GM19438 (cell line): ENCODE measurements around the gene GALT.

Source experiments
- ATAC-seq: cut with Tn5 transposase; IDR thresholded peaks from one replicate; pipeline ENCODE4 v1.9.1; 2021; ENCODE audit warnings: low read depth; ENCODE audit not compliant: unreplicated experiment

GALT gene

DNA sequence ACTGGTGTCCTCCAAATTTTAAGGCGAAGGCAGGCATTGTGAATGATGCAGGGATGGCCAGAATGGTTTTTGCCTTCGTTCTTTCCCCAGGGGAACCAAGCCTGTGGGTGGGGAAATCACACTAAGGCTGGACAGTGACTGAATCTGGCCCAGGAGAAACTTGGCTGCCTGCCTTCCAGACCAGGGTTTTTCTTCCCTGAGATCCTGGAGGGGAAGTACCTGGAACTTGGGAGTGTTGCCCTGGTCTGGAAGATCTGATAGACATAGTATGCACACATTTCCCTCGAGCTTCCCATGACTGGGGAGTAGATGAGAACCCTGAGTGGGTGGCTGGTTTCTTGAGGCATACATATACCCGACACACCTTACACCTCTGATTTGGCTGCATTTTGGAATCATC is 4.8 kb downstream of the GALT start:
- ATAC-seq = no peak

DNA sequence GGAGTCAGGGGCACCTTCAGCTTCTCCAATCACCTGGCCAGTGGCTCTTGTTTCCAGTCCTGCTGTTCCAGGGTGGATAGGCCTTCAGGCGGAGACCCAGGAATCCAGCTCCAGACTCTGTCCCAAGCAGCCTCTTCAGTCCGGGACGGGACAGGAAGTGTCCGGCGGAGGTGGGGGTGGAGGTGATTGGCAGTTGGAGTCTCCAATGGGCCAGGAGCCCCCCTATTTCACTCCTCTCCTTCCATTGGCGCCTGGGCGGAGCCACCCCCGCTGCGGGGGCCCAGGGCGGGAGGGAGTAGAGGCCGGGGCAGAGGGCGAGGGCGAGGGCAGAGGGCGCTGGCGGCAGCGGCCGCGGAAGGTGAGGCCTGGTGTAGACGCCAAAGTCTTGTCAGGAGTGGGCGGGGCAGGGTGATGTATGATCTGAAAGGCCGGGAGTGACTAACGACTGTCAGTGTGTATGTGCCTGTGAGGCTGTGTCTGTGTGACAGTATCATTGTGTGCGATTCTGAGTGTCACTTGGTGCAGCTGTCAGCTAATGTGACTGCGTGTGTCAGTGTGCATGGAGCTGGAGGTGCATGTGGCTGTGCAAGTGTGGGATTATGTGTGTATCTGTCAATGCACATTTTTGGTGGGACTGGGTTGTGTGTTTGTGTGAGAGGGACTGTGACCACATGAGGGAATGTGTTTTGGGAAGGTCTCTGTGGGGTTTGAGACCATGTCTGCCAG is 5.6 kb downstream of the GALT start, which contains the start of gene IL11RA:
Gene IL11RA (plus strand): TSS at position 310 of the 726 bp plus-strand sequence. CDS start 3,033 bp downstream, outside the sequence.
- ATAC-seq = no peak

DNA sequence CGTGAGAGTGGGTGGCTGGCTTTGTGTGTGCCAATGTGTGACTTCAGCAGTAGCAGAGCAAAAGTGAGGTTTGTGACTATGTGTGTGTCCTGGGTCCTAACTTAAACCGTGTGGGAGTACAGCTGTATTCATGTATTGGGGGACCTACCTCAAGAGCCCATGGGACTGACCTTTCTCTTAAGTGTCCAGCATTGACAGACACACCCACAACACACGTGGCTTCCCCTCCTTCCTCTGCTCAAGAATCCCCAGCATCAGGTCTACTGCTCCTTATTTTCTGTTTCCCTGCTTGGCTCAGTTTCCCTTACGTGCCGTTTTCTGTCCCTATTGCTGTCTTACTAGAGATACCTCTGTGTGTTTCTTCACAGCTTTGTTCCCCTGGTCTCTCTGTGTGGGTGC is 6.1 kb downstream of the GALT start:
- ATAC-seq = no peak

DNA sequence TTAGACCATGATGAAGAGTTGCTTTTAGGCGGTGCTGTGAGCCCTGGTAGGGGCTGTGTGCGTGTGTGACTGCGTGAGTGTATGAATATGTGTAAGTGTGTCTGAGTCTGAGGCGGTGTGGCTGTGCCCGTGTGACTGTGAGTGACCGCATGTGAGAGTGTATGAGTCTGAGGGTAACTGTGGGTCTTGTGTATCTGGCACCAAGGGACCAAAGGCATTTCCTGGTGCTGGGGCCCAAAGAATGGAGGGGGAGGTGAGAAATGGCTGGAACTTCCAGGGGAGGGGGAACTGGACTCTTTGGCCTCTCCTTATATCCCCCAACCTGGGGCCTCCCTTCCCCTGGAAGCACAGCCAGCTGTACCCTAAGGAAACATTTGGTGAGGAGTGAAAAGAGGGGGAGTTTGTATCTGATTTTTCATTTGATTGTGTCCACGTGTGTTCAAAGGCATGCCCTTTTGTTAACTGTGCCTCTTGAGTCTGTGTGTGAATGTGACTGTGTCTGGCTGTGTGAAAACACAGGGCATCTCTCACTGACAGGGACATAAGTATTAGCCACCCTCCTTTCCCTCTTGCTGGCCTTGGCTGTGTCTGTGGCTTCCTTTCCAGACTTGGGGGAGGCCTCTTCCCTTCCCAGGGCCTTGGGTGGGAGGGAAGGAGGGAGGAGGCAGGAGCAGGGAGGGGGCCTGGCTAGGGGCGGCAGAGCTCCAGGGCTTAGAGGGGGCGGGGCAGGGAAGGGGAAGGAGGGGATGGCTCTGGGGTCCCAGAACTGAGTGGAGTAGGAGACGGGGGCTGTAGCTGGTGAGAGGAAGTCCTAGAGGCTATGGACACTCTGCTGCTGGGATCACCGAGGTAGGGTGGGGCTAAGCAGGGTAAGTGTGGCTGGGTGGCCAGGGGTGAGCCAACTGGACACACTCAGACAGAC is 6.9 kb downstream of the GALT start:
- ATAC-seq = no peak

DNA sequence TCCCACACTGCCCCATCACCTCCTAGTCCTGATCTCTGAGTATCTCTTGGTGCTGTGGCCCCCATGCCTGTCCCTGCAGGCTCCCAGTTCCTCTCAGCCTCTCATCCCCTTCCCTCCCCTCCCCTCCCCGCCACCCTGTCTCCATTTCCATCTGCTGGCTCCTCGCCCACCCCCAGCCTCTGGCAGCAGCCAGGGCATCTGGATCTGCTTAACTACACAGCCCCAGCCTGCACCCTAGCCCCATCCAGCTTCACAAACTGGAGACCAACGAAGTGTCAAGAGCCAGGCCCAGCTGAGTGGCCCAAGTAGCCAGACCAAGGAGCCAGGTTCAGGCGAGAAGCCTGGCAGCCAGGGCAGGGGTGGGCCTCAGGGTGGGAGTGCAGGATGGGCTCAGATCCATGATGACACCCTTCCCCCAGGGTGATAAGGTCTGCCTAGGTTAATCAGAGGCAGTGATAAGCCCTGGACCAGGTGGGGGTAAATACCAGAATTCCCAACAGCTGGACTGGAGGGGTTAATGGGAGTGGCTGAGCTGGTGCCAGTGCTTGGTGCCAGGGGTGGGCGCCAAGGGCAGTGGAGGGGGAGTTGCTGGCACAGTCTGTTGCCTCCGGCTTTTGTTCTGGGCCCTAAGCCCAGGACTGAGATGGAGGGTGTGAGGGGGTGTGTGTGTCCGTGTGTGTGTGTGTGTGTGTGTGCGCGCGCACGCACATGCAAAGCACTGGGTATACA is 8.0 kb downstream of the GALT start:
- ATAC-seq = no peak

DNA sequence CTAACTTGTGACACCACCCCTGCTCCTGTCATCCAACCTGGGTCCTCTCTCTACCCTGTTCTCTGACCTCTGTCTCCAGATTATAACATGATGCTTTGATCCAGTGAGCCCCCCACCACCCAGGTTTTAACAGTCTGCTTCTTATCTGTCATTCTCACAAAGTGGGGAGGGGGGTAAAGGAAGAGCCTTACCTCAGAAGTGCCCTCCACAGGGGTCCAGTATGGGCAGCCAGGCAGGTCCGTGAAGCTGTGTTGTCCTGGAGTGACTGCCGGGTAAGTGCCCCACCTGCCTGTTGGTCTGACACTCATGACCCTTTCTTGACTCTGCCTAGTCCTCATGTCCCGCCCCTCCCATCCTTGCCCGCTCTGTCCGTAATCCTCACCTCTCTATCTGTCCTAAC is 8.9 kb downstream of the GALT start:
- ATAC-seq = no peak

DNA sequence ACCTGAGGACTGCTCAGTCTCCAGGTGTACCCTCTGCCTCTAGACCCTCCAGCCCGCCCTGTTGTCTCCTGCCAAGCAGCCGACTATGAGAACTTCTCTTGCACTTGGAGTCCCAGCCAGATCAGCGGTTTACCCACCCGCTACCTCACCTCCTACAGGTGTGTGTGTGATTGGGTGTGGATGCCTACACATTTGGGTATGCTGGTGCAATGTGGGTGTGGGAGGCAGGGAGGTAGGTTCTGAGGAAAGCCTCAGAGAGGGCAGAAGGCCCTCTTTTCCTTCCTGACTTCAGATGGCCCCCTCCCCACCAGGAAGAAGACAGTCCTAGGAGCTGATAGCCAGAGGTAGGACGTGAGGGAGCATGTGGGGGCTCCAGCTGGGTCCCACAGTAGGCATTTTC is 10.5 kb downstream of the GALT start:
- ATAC-seq = no peak

DNA sequence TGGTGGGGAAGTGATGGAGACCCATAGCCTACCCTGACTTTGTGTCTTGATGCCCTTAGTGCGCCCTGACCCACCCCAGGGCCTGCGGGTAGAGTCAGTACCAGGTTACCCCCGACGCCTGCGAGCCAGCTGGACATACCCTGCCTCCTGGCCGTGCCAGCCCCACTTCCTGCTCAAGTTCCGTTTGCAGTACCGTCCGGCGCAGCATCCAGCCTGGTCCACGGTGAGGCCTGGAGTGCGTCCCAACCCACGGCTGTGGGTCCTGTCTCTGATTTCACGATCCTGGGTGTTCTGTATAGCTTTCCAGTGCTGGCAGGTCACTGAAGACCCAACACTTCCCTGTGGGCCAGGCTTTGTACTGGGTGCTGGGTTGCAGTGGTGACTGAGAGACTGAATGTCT is 12.0 kb downstream of the GALT start:
- ATAC-seq = no peak

DNA sequence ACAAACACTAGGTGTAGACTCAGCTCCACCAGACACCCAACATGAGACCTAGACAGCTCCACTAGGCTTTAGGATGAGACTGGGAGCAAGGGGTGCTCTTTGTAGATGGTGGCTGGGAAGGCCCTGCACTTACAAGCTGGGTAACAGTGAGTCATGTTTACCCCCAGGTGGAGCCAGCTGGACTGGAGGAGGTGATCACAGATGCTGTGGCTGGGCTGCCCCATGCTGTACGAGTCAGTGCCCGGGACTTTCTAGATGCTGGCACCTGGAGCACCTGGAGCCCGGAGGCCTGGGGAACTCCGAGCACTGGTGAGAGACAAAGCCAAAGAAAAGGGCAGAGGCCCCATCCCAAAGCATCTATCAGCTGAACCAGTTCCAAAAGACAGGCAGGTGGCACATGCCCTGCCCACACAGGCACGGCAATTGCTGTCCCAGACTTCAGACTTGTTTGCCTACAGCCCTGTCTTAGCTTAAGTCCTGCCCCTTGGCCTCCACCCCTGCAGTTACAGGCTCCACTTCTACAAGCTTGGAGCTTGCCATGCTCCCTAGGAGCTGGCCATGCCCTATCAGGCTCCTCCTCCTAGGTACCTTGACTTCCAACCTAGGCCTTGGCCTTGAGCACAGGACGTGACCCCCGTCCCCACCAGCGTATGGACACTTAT is 13.2 kb downstream of the GALT start:
- ATAC-seq = no peak

DNA sequence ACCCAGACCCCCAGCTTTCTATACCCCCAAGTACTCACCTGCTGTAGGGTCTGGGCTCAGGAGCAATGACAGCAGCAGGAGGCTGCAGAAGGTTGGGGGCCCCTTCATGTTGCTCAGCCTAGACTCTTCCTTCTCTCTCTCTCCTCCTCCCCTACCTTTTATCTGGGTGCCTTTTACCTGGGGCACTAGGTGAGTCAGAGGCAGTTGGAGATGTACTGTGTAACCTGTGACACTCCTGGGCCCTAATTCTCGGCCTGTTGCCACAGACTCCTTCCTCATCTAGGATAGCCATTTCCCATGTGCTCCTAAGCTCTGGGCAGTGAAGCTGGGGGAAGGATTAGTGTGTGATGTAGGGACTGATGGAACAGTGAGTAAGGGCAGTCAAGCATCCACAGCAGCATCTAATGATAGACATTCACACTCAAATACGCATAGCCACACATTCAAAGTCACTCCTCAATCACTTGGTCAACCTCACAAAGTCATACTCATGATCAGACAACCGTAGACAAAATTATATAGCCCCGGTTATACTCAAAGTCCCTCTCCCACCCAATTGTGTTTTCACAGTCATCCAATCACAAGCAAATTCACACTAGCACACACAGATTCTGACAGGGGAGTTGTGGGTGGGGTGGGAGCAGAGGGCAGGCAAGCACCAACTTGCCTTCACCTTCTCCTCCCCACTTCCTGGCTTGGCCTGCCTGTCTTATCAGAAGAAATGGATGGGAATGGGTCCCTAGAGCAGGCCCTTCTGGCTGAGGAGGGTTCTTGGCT is 16.2 kb downstream of the GALT start, which contains the start of gene CCL27:
Gene CCL27 (minus strand): TSS at position 132 of the 777 bp plus-strand sequence. CDS start 24 bp downstream, at position 108.
- no peak for ATAC-seq

DNA sequence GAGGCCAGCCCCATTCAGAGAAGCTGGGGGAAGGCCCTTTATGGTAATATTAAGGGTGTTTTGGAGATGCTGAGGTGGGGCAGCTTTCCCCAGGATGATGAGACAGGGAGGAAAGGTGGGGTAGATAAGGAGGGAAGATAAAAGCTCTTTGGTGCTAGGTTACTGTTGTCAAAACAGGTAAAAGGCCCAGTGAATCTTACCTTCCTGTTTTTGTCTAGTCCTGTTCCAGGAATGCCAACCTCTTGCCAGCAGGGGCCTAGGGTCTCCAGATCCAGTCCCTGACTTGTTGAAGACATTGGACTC is 16.8 kb downstream of the GALT start:
- ATAC-seq = no peak

DNA sequence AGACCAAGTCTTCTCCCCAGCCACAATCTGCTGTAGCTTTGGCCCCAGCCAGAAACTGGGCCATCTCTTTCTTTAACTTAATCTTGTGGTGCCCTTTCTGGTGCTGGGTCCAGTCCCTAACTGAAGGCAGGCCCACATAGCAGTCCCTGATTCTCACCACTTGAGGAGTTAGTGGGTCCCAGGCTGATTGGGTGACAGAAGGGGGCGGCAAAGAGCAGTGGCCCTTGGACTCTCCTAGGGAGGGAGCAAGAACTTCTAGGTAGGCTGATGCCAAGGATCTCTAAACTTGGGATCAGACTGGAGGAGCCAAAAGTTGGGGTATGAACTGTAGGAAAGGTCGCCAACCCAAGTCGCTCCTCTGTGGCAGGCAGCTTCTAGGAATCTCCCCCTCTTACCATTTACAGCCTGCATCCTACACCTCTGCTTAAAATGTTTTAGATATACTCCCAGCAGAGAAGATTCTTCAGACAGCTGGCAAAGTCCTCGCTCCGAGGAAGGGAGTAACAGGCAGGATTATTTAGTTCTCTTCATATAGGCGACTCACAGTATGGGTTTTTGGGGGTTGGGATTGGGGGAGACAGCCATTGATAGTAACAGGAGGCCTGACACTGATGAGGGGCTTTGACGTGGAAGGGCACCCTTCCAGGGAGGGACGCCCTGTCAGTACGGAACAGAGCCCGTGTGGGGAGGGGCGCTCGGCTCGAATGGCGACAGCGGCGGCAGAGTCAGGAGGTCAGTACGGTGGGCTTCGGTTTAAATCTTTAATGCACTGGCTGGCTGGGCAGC is 18.0 kb downstream of the GALT start:
- no peak for ATAC-seq

DNA sequence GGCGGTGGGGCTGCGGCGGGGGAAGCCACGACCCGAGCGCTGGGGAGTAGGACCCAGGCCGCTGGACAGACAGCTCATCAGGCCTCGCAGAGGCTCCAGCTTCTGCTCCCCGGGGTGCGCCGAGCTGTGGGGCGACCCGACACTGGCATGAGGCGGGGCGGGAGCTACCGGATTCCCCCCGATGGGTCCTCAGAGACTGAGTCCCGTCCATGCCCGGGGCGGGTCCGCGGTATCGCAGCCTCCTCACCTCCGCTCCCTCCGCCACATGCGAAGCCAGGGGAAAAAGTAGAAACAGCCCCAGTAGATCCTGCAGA is 18.5 kb downstream of the GALT start:
- ATAC-seq = peak; percentile 29

DNA sequence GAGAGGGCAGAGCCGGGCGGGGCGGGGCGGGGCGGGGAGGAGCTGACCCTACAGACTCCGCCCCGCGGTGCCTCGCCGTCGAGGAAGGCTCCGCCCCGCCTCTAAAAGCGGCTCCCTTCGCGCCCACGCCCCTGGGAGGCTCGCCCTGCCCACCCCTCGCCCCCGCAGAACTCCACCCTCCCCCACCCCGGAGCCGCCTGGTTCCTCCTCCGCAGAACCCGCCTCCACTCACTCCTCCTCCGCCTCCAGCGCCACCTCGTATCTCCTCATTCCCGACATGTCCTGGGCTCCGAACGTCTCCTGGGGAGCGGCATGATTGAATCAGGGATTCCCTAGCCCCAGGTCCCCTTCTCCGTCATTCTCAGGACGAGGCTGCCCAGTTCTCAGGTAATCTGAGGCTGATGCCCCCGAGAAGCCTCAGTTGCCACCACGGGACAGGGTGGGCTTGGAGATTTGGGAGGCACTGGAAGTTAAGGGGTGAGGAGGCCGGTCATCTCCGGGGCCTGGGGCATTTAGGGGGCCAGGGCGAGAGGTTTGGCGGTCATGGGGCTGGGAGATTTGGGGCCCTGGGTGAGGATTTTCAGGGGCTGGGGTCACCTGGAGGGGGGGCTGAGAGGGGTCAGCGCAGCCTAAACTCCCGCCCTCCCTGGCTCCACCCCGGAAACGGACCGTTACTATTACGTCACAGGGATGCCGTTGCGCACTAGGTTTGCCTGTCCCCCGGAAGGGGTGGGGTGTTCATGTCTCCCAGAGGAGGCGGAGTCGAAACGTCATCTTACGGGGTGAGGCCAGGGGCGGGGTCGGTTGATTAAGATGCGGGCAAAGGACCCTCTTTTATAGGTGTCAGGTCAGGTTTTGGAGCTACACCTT is 19.1 kb downstream of the GALT start:
- ATAC-seq = peak; percentile 73

DNA sequence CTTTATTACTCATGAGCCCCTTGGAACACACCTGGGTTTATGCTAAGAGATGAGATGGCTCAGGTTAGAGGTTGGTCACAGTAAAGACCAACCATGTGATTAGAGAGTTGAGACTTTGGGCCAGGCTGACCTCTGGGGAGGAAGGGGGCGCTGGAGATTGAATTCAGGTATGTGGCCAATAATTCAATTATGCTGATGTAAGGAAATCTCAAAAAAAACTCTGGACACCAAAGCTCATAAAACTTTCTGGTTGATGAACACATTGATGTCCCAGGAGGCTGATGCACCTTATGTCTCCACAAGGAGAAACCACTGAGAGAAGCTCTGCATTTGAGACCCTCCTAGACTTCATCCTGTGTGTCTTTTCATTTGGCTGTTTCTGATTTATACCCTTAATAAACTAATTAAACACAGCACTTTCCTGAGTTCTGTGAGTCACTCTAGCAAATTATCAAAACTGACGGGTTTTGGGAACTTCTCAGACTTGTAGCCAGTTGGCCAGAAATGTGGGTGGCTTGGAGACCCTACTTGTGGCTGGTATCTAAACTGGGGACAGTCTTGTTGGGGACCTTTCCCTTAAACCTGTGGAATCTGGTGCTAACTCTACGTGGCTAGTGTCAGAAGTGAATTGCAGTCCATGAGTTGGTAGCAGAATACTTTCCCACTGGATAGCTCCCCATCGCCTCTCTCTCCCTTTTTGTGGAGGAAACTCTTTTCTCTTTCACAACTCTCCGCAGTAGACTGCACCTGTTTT is 23.5 kb downstream of the GALT start:
- no peak for ATAC-seq

DNA sequence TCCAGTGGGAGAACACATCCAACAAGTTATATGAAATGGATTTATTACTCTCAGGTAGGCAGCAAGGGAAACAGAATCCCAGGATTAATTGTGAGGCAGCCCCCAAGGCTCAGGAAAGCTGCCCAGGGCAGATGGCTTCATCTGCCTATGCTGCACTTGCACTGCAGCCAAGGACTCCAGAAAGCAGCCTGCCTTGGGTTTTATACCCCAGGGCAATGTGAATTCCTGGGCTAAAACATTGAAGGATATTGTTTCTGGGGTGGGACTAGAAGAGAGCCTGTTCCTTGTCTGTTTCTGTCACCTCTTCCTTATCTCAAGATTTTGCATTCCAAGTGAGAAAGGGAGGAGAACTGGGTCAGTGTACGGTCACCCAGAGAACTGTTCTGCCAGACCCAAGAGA is 24.8 kb downstream of the GALT start:
- no peak for ATAC-seq

DNA sequence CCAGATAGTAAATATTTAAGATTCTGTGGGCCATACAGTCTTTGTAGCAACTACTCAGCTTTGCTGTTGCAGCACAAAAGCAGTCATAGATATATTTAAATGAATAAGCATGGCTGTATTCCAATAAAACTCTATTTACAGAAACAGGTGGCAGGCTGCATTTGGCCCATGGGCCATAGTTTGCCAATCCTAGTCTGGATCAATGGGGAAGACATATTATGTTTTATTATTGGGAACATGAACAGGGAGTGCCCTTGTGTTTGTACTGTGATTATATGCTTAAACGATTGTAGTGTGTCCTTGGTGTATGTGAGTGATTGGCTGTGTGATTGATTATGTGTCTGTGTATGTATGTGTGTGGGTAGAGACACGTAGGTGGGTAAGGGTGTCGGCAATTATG is 28.0 kb downstream of the GALT start:
- no peak for ATAC-seq
